GM18909 (cell line): ENCODE data around the gene LIN37.
"Not testable (repeated sequence)": the region's sequence is repeated elsewhere in the genome, so short reads cannot be mapped to it uniquely, and the experiment has no call there.

ENCODE experiments used
- ATAC-seq: cut with Tn5 transposase; IDR thresholded peaks from one replicate; pipeline ENCODE4 v1.9.1; 2021; ENCODE audit warnings: mild to moderate bottlenecking; ENCODE audit not compliant: unreplicated experiment, poor library complexity

LIN37 gene

GRCh38 chr19:35786299-35787160 lies 38.2 kb downstream of the LIN37 start:
- ATAC-seq = no peak

- ATAC-seq = no peak
Observed at GRCh38 chr19:35787227-35787799, 38.9 kb downstream of the LIN37 start.

DNA sequence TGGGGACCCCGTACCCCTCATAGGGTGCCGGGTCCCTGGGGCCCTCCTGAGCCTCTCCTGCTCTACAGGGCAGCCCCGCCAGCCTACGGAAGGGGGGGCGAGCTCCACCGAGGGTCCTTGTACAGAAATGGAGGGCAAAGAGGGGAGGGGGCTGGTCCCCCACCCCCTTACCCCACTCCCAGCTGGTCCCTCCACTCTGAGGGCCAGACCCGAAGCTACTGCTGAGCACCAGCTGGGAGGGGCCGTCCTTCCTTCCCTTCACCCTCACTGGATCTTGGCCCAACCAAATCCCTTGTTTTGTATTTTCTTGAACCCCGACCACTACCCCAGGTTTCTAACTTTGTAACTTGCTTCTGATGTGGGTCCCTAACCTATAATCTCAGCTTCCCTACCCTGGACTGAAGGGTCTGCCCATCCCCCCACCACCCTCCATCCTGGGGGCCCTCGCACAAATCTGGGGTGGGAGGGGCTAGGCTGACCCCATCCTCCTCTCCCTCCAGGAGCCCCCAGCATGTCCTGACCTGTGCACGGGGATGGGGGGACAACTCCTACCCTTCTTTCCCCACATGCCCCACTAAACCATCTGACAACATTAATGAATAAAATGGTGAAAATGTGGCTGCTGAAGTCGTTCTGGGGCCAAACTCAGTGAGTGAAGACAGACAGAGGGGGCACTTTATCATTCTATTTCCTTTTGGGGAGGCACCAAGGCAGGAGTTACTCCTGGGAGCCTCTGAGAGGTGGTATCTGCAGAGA lies 40.0 kb downstream of the LIN37 start:
- no peak for ATAC-seq

DNA sequence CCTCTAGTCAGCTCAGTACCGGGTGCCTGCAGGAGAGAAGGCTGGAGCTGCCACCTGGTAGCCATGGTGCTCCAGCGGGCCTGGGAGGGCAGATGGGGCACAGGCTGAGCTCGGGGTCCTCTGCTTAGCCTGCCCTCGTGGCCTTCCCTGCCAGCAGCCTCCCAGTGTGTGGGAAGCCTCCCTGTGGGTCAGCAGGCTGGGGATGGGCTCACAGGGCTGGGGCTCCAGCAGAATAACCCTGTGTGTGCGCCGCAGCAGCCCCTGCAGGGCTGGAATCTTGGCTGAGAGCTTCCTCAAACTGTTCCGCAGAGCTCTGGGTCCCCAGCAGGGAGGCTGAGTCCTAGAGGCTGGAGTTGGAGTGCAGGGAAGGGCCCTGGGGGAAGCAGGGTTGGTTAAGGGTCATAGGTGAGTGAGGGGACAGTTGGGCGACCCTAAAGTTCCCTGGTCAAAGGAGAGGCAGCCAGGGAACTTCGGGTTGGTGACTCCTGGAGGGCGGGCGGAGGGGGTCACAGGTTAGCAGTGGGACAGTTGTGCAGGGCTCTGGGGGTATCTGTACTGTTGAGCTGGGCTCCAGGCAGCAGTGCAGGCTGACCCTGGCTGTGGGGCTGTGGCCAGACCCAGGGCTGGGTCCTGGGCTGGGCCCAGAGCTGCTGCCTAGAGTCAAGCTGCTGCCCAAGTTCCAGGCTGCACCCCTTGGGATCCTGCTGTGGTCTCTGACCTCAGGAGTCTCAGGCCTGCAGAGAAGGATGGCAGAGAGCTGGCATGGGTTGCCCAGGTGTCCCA lies 41.0 kb downstream of the LIN37 start:
- no peak for ATAC-seq

- no peak for ATAC-seq
Observed at GRCh38 chr19:35789978-35790944, 41.9 kb downstream of the LIN37 start.

DNA sequence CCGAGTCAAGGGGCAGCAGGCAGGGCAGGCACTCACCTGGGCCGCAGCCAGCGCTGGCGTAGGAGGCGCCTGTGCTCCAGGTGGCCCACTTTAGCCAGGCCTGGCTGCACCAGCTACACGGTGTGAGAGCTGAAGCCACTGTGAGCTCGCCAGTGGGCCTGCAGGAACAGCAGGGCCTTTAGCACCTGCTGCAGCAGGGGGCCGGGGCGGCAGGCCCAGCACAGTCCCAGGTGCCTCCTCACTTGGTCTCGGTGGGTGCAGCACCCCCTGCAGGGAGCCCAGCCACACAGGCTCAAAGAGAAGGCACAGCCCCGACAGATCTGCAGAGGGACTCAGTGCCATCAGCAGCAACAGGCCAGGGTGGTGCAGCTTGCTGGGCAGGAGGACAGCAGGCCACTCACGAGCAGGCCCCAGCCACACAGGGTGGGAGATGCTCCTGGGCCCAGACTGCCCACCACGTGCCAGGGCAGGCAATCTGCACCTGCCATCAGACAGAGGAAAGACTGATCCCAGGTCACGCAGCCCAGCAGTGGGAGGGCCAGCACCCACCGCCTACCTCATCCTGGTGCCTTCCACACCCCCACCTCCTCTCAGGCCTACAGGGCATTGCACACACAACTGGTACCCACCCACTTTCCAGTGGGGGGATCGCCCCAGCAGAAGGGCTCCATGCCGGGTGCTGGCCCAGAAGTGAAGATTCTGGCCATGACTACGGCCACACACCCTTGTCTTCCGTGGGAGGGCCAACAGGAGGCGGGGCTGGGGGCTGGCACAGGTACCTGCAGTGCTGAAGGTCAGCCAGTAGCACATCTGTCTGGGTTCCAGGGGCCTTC lies 42.8 kb downstream of the LIN37 start:
- no peak for ATAC-seq

DNA sequence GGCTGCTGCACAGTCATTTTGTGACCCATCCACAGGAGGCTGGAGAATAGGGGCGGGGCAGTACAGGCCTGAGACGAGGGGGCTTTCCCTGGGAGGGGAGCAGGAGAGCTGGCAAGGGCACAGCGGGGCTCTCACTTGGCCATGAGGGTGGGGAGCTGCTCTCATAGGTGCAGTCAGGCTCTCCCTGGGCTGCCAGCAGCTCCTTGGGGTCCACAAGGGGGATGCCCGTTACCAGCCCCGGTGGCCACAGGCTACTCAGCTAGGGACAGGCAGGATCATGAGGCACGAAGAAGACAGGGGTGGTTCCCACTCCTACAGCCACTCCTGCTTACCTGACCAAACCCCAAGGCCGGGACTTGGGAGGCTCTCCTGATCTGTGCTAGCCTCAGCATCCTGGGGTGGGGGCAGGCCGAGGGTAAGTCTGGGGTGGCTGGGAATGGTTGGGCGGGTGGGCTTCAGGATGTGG lies 43.5 kb downstream of the LIN37 start:
- ATAC-seq = no peak

DNA sequence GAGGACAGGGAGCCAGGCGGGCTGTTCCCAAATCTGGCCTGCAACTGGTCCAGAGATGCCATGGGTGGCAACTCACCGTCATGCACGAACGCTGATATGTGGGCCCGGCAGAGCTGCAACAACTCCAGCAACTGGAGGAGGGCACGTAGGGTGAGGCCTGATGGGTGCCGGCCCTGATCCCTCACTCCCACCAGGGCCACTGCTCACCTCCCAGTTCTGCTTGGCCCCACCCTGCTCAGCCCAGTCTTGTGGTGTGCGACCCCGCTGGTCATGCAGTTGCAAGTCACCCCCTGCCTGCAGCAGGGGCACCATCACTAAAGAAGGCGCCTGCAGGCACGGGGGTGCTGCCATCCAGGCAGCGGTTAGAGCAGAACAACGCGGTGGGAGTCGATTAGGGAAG lies 43.9 kb downstream of the LIN37 start:
- ATAC-seq = no peak

DNA sequence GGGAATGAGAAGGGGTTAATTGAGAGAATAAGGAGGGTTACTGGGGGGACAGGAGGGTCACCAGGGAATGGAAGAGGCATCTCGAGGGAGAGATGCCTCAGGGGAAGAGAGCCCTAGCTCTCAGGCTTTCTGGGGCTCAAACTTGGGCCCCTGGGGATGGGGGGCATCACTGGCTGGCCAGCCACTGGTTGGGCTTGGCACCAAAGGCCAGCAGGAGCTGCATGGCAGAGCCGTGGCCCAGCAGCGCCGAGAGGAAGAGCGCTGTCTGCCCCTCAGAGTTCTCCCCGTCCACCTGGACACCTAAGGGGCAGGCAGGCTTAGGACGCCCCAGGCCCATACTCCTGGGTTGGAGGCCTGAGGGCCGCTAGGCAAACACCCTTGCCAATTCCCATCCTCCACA lies 44.5 kb downstream of the LIN37 start:
- ATAC-seq = no peak

DNA sequence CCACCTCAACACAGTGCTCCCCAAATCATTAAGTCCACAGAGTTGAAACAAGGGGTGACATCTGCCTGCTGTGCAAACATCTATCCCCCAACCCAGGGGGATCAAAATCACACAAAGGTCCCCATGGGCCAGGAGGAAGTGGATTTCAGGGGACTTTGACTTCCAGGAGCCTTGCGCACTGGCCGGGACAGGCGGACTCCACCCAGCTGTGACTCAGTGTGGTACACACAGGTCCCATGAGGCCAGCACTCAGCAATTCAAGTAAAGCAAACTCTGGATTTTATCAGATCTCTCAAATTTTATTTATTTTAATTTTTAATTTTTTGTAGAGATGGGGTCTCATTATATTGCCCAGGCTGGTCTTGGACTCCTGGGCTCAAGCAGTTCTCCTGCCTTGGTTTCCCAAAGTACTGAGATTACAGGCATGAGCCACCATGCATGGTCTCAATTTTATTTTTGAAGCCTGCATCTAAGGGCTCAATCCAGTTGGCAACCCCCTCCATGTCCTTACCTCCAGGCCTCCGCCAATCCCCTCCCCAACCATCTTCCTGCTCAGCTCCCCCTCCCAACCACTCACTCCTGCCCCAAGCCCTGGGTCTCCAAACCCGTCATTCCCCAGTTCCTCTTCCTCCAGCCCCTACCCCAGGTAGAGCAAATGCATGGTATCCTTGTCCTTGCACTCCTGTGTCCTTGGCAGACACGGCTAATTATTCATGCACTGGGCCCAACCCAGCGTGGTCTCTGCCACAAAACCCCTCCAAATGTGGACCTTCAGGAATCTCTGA lies 45.2 kb downstream of the LIN37 start:
- no peak for ATAC-seq

GRCh38 chr19:35795564-35795963 lies 47.2 kb downstream of the LIN37 start:
- ATAC-seq = not testable (repeated sequence)

GRCh38 chr19:35796645-35797542 lies 48.5 kb downstream of the LIN37 start:
- ATAC-seq = no peak

DNA sequence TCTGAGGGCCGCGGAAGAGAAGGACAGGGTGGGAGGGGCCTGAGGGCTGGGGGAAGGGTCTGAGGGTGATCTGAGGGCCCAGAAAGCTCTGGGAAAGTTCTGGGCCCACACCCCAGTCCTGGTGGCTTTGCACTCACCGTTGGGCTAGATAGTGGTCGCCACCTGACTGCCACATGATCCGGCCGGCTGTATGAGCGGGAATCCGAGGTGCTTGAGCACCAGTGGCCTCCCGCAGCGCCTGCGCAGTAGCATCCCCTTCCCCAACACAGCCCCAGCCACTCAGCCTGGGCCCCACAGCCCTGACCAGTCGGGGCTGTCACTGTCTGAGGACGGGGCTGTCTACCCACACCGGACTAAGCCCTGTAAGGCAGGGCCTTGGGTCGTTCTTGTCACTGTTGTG lies 49.3 kb downstream of the LIN37 start:
- ATAC-seq = no peak

DNA sequence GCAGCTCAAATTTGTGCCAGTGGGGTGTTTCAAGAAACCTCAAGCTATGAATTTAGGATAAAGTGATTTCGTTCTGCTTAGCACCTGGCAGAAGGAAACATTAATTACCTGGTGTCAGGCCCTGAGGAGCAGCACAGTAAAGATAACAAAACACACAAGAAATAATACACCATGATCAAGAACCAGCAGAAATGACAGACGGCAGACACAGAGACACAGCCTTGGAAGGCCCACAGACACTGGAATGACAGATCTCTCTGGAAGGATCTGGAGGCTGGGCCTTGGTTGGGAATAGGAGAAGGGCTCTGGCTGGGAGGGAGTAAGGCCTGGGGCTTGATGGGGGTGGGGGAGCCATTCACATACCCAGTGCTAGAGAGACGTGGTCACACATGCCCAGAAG lies 53.5 kb downstream of the LIN37 start:
- ATAC-seq = no peak
